Liver (tissue), 3 donors: ENCODE measurements around the gene CD28.

ENCODE experiments used
- ATF3 ChIP-seq: IDR thresholded peaks from 2 replicates; pipeline ENCODE4 v1.6.1; 2016; ENCODE audit warnings: antibody characterized with exemption
- CTCF ChIP-seq: fragments of 150-350 bp; IDR thresholded peaks from 2 replicates; pipeline ENCODE4 v1.5.1; 2017; ENCODE audit warnings: improper control_type of control experiment, low read depth, low read length; ENCODE audit not compliant: missing input control
- MAX ChIP-seq: IDR thresholded peaks from 2 replicates; pipeline ENCODE4 v1.6.1; 2016; ENCODE audit warnings: antibody characterized with exemption
- RAD21 ChIP-seq, 2 donors: IDR thresholded peaks; 2 replicates each; pipeline ENCODE4 v1.6.1; 2016; ENCODE audit warnings: antibody characterized with exemption in 2 of 2, mild to moderate bottlenecking in 2 of 2
- REST ChIP-seq: IDR thresholded peaks from 2 replicates; pipeline ENCODE4 v1.6.1; 2016; ENCODE audit warnings: antibody characterized with exemption, mild to moderate bottlenecking
- TAF1 ChIP-seq: conservative IDR thresholded peaks from 2 replicates; pipeline ENCODE4 v1.6.1; 2016; ENCODE audit warnings: antibody characterized with exemption, mild to moderate bottlenecking
- donor health status: healthy.
- donor health status: healthy.

GRCh38 chr2:203715744-203716143, 9.3 kb downstream of the CD28 start:
- TF ChIP-seq CTCF (no peak), RAD21 (IDR thresholded peaks at IDR 0.05) (no peak), MAX (no peak), REST (no peak), ATF3 (no peak), TAF1 (no peak)
